ENCODE measurements around the gene OSBPL5.

The OSBPL5 gene

DNA sequence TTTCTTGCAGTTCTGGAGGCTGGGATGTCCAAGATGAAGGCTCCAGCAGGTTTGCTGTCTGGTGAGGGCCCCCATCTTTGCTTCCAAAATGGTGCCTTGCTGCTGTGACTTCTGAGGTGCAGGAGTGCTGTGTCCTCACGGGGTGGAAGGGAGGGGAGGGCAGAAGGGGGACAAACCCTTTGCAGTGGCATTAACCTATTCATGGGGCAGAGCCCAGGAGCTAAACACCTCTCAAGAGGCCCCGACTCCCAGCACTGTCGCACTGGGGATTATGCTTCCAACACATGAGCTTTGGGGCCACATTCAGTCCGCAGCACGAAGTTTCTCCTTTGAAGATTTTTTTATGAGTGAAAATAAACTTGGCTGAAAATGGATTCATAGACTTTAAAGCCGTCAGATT lies 25.5 kb upstream of the OSBPL5 start:
- Mint-ChIP-seq H3K9me3 (no peaks in the 10 kb centered on the region), H3K4me3 (no peak overlapping the region)

GRCh38 chr11:3189886-3190583 lies 24.9 kb upstream of the OSBPL5 start:
- Mint-ChIP-seq H3K4me1 (no peaks in the 10 kb centered on the region), H3K4me3 (no peak overlapping the region), H3K9me3 (no peaks in the 10 kb centered on the region), H3K27ac (no peak overlapping the region), H3K27me3 (no peaks in the 10 kb centered on the region)
- DNase-seq (no peak), ATAC-seq (no peak)

More for the DNA sequence above, 25.5 kb upstream of the OSBPL5 start:
- Mint-ChIP-seq H3K27me3 (no peaks in the 10 kb centered on the region), H3K4me1 (no peaks in the 10 kb centered on the region), H3K27ac (no peak overlapping the region)
- DNase-seq (no peak), ATAC-seq (no peak)

GRCh38 chr11:3189196-3189843 lies 24.2 kb upstream of the OSBPL5 start:
- Mint-ChIP-seq H3K9me3 (no peaks in the 10 kb centered on the region), H3K27me3 (no peaks in the 10 kb centered on the region), H3K4me3 (no peak overlapping the region), H3K27ac (peak overlapping the region in 1 of 2 donors; percentile 12), H3K4me1 (no peaks in the 10 kb centered on the region)
- no peak for DNase-seq
- ATAC-seq = no peak

- Mint-ChIP-seq H3K27me3 (no peaks in the 10 kb centered on the region), H3K27ac (no peak overlapping the region), H3K9me3 (no peaks in the 10 kb centered on the region), H3K4me3 (no peak overlapping the region), H3K4me1 (no peaks in the 10 kb centered on the region)
- no peak for ATAC-seq
- no peak for DNase-seq
Observed at GRCh38 chr11:3188496-3189195, 23.5 kb upstream of the OSBPL5 start.

DNA sequence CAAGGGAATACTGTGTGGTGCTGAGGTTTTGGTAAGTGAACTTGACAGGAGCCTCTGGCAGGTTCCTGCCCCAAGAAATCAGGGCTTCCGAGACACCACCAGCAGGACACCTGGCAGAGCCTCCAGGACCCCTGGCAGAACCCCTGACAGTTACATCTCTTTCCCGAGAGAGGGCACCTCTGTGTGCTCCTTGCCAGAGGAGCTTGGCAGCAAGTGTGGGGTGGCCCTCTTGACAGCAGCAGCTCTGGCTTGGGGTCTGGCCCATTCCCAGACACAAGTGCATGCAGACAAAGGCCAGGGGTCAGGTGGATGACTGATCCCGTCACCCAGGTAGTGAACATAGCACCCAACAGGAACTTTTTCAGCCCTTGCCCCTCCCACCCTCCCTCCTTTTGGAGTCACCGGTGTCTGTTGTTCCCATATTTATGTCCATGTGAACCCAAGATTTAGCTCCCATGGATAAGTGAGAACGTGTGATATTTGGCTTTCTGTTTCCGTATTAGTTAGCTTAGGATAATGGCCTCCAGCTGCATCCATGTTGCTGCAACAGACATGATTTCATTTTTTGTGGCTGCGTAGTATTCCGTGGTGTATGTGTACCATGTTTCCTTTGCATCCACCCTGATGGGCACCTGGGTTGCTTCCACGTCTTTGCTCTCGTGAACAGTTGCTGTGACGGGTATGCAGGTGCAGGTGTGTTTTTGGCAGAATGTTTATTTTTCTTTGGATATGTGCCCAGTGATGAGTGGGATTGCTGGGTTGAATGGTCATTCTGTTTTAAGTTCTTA lies 21.2 kb upstream of the OSBPL5 start:
- ATAC-seq = no peak
- H3K4me1 Mint-ChIP-seq = no peaks in the 10 kb centered on the region

DNA sequence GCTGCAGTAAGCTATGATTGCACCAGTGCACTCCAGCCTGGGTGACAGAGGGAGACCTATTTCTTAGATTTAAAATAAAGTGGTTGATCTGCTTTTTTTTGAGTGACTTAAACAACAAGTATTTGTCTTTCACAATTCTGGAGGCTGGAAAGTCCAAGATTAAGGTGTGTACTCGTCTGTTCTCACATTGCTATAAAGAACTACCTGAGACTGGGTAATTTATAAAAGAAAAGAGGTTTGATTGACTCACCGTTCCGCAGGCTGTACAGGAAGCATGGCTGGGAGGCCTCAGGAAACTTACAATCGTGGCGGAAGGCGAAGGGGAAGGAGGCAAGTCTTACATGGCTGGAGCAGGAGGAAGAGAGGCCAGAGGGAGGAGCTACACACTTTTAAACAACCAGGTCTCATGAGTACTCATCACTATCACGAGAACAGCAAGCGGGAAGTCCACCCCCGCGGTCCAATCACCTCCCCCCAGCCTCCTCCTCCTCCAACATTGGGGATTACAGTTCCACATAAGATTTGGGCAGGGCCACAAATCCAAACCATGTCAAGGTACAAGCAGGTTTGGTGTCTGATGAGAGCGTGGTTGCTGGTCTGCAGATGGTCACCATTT lies 19.7 kb upstream of the OSBPL5 start:
- no peaks in the 10 kb centered on the region for H3K27me3 Mint-ChIP-seq
- no peak overlapping the region for H3K27ac Mint-ChIP-seq
- no peak overlapping the region for H3K4me3 Mint-ChIP-seq
- DNase-seq (no peak), ATAC-seq (no peak)
- no peaks in the 10 kb centered on the region for H3K4me1 Mint-ChIP-seq
- H3K9me3 Mint-ChIP-seq = no peaks in the 10 kb centered on the region

More for the DNA sequence above, 21.2 kb upstream of the OSBPL5 start:
- no peak overlapping the region for H3K4me3 Mint-ChIP-seq
- no peak for DNase-seq
- H3K27ac Mint-ChIP-seq = no peak overlapping the region
- no peaks in the 10 kb centered on the region for H3K27me3 Mint-ChIP-seq
- H3K9me3 Mint-ChIP-seq = no peaks in the 10 kb centered on the region

DNA sequence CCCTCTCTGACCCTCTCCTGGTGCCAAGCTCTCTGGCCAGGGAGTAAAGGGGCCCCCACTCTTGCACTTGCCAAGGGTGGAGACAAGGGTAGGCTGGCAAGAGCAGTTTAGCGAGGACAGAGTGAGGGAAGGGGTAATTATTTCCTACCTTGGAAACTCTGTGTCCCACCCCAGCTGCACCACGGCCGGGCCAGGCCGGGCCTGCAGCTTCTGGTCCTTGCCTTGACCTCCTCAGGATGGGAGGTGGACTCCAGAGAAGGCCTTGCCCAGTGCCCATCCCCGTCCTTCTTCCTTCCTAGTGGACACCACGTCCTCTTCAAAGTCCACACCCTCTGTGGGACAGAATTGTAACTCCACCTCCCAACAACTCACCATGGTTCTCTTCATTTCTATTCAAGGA lies 18.4 kb upstream of the OSBPL5 start:
- no peak for DNase-seq
- H3K27me3 Mint-ChIP-seq = no peaks in the 10 kb centered on the region
- H3K4me1 Mint-ChIP-seq = no peaks in the 10 kb centered on the region
- no peak overlapping the region for H3K27ac Mint-ChIP-seq
- no peaks in the 10 kb centered on the region for H3K9me3 Mint-ChIP-seq
- no peak overlapping the region for H3K4me3 Mint-ChIP-seq
- no peak for ATAC-seq

- H3K4me1 Mint-ChIP-seq = no peaks in the 10 kb centered on the region
- no peak overlapping the region for H3K27ac Mint-ChIP-seq
- H3K27me3 Mint-ChIP-seq = no peaks in the 10 kb centered on the region
- H3K4me3 Mint-ChIP-seq = no peak overlapping the region
- H3K9me3 Mint-ChIP-seq = no peaks in the 10 kb centered on the region
- ATAC-seq (no peak), DNase-seq (no peak)
Observed at GRCh38 chr11:3182462-3182852, 17.3 kb upstream of the OSBPL5 start.

DNA sequence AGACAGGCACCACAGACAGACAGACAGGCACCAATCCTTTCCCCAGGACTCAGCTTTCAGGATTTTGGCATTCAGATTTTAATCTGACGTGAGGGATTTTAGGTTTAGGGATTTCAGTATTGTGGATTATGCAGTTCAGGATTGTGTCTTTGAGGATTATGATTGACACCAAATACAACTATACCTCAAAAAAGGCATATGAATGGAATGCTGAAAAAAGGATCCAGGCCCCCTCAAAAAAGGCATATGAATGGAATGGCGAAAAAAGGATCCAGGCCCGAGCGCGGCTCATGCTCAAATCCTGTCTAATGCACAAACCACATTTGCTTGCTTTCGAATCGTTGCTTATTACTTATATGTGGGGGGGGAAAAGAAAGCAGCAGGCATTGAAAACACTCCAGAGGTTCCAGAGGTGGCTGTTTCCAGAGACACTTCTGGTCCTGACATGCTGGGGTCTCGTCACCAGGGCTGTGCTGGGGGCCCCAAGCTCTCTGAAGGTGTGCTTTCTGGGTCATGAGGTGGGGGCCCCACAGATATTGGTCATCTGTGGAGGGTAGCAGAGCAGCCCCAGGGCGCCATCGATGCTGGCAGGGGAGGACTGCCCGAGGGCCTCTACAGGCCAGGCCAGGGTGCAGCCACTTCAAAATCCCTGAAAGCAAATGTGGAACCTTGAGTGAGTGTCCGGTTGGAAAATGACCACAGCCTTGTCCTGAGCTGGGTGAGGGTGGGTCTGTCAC lies 16.8 kb upstream of the OSBPL5 start:
- Mint-ChIP-seq H3K4me3 (no peak overlapping the region), H3K27me3 (no peaks in the 10 kb centered on the region), H3K4me1 (no peaks in the 10 kb centered on the region), H3K27ac (no peak overlapping the region), H3K9me3 (no peaks in the 10 kb centered on the region)
- no peak for ATAC-seq
- DNase-seq = no peak

DNA sequence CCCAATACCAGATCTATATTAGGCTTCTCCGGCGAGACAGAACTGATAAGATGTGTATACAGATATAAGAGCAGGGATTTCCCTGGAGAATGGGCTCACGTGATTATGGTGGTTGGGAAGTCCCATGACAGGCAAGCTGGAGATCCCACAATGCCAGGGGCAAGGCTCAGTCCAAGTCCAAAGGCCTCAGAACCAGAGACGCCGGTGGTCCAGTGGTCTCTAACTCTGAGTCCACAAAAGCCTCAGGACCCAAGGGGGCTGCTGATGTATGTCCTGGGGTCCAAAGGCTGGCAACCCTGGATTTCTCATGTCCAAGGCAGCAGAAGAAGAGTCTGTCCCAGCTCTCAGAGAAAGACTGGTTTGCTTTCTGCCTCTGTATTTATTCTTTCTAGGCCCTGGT lies 15.8 kb upstream of the OSBPL5 start:
- no peak for DNase-seq
- Mint-ChIP-seq H3K4me1 (no peaks in the 10 kb centered on the region), H3K27me3 (no peaks in the 10 kb centered on the region), H3K9me3 (peaks cover 3 to 6% of the 10 kb centered on the region in 2 donors), H3K4me3 (no peak overlapping the region), H3K27ac (no peak overlapping the region)
- no peak for ATAC-seq

- H3K4me3 Mint-ChIP-seq = no peak overlapping the region
- peaks cover 11% of the 10 kb centered on the region in 2 donors for H3K9me3 Mint-ChIP-seq
- no peak for ATAC-seq
- no peaks in the 10 kb centered on the region for H3K4me1 Mint-ChIP-seq
- DNase-seq = no peak
- H3K27ac Mint-ChIP-seq = no peak overlapping the region
- no peaks in the 10 kb centered on the region for H3K27me3 Mint-ChIP-seq
Observed at GRCh38 chr11:3178349-3178748, 13.2 kb upstream of the OSBPL5 start.

- Mint-ChIP-seq H3K4me1 (no peaks in the 10 kb centered on the region), H3K27ac (no peak overlapping the region), H3K27me3 (no peaks in the 10 kb centered on the region), H3K9me3 (peaks cover 11% of the 10 kb centered on the region in 2 donors), H3K4me3 (no peak overlapping the region)
- DNase-seq (no peak), ATAC-seq (no peak)
Observed at GRCh38 chr11:3177931-3178330, 12.8 kb upstream of the OSBPL5 start.

- no peak overlapping the region for H3K4me3 Mint-ChIP-seq
- peaks cover 11% of the 10 kb centered on the region in 2 donors for H3K9me3 Mint-ChIP-seq
- DNase-seq (no peak), ATAC-seq (no peak)
- peaks cover 7% of the 10 kb centered on the region for H3K4me1 Mint-ChIP-seq
- H3K27ac Mint-ChIP-seq = no peak overlapping the region
- no peaks in the 10 kb centered on the region for H3K27me3 Mint-ChIP-seq
Observed at GRCh38 chr11:3176487-3176886, 11.4 kb upstream of the OSBPL5 start.

GRCh38 chr11:3175194-3175593 lies 10.1 kb upstream of the OSBPL5 start:
- Mint-ChIP-seq H3K4me1 (peaks cover 20% of the 10 kb centered on the region), H3K4me3 (no peak overlapping the region), H3K9me3 (peaks cover 11% of the 10 kb centered on the region in 2 donors), H3K27ac (no peak overlapping the region), H3K27me3 (no peaks in the 10 kb centered on the region)
- ATAC-seq = no peak
- DNase-seq = no peak

- ATAC-seq = no peak
- H3K27me3 Mint-ChIP-seq = no peaks in the 10 kb centered on the region
Observed at GRCh38 chr11:3174387-3174786, 9.3 kb upstream of the OSBPL5 start.

More at GRCh38 chr11:3174387-3174786, 9.3 kb upstream of the OSBPL5 start:
- Mint-ChIP-seq H3K4me3 (no peak overlapping the region), H3K27ac (no peak overlapping the region), H3K9me3 (peaks cover 11% of the 10 kb centered on the region in 2 donors), H3K4me1 (peaks cover 28% of the 10 kb centered on the region)
- DNase-seq = no peak

Data from stimulated activated naive CD8-positive, alpha-beta T cell treated with anti-CD3 and anti-CD28 coated beads, Interleukin-15, amount 100 ng/mL, for 72 hours (primary cell).